ENCODE measurements around the gene TCF4. TPM values are rescaled to one million over a fixed set of nuclear protein-coding genes. Genes with fewer than 3 reads are reported as not detected.

TCF4 gene
- total and polyA plus RNA-seq, 7 donors, result 3.5 to 149 (median 106) TPM

DNA sequence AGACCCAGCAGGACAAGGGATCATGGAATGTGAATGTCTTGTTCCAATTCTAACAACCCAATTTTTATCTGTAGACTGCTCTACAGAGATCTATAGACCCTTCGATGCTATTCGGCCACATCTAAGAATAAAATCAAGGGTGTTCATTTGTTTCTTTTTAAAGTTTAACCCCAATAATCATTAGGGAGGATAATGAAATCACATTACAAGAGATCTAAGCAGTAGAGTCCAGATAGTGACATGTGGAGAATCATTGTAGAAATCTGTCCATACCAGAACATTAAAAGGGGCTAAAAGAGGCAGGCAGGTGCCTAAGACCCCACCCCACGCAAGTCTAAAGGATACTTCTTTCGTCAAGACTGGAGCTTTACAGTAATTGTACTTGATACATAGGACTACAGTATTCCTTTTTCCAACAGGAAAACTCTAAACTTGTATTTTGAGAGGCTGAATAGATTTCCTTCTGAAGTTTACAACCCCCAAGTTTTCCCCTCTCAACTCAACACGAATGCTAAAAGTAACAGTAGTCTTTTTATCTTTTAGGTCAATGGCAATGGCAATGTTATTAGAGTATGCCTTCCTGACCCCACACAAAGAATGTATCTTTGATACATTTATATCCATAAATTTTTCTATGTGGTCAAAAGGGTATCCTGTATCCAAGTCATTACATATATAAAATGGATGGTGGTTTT is 183.7 kb downstream of the TCF4 start:
- WGBS, 2 donors, result 82 to 96% methylated on average over 5 of the region's 5 CpGs
- no peaks in the 10 kb centered on the region for H3K36me3 ChIP-seq
- peaks cover 0 to 53% (median 23%) of the 10 kb centered on the region in 4 donors for H3K4me1 ChIP-seq
- no peak for TF ChIP-seq POLR2AphosphoS5 (IDR thresholded peaks at IDR 0.05)
- TF ChIP-seq POLR2A (IDR thresholded peaks at IDR 0.05), result no peak
- no peak for TF ChIP-seq CTCF (IDR thresholded peaks at IDR 0.05)
- no peak for TF ChIP-seq EP300 (IDR thresholded peaks at IDR 0.05)
- no peaks in the 10 kb centered on the region for H3K27me3 ChIP-seq
- intact Hi-C loops (cut with DNase I), result loop anchor here (5.0 to 10.0 kb wide), 4 partner anchors 82 to 1231 kb away; partner anchors contain the start of genes TCF4 and TXNL1
- no peaks in the 10 kb centered on the region for H3K9me3 ChIP-seq
- DNase-seq, result no peak
- H3K27ac ChIP-seq, result peak overlapping the region; percentile 73 to 83 (median 78)
- peak overlapping the region in 1 of 4 donors; percentile 42 for H3K4me3 ChIP-seq

DNA sequence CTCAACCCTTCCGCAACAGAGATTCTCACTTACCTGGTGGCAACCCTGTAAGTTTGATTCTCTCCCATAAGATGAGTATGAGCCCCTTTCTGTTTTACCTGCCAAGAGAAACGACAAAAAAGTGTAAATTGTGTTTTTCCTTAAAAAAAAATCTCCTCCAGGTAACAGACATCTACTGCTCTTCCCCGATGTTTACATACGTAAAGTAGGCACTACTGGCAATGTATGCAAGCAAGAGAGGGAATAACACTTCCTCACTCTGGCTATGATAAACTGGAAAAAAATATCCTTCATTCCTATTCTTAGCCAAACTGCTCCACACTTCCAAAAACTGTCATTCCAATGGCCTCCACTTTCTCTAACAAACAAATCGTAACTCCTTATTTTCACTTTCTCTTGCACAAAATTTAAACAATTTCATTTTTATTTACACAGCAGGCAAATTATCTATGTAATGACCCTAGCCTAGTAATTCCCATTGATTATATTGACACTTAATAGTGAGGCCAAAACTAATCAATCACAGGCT is 184.5 kb downstream of the TCF4 start:
- H3K36me3 ChIP-seq, result no peaks in the 10 kb centered on the region
- no peak for DNase-seq
- intact Hi-C loops (cut with DNase I), result loop anchor here (5.0 to 10.0 kb wide), 4 partner anchors 81 to 1231 kb away; partner anchors contain the start of genes TCF4 and TXNL1
- 62 to 68% methylated on average over 5 of the region's 5 CpGs for WGBS, 2 donors
- TF ChIP-seq EP300 (IDR thresholded peaks at IDR 0.05), result no peak
- TF ChIP-seq CTCF (IDR thresholded peaks at IDR 0.05), result no peak
- no peak for TF ChIP-seq POLR2AphosphoS5 (IDR thresholded peaks at IDR 0.05)
- TF ChIP-seq POLR2A (IDR thresholded peaks at IDR 0.05), result no peak
- peak overlapping the region; percentile 10 to 42 (median 40) for H3K4me3 ChIP-seq
- H3K4me1 ChIP-seq, result peaks cover 0 to 58% (median 29%) of the 10 kb centered on the region in 4 donors
- H3K27ac ChIP-seq, result peak overlapping the region; percentile 73 to 83 (median 78)
- no peaks in the 10 kb centered on the region for H3K9me3 ChIP-seq
- H3K27me3 ChIP-seq, result no peaks in the 10 kb centered on the region

- no peak for DNase-seq
- H3K4me3 ChIP-seq, result peak overlapping the region; percentile 10 to 42 (median 40)
- H3K36me3 ChIP-seq, result no peaks in the 10 kb centered on the region
- peaks cover 0 to 54% (median 33%) of the 10 kb centered on the region in 4 donors for H3K4me1 ChIP-seq
- H3K27ac ChIP-seq, result peak overlapping the region; percentile 73 to 83 (median 78)
- H3K9me3 ChIP-seq, result no peaks in the 10 kb centered on the region
- intact Hi-C loops (cut with DNase I), result loop anchor here (5.0 to 10.0 kb wide), 4 partner anchors 81 to 1232 kb away; partner anchors contain the start of genes TCF4 and TXNL1
- no peaks in the 10 kb centered on the region for H3K27me3 ChIP-seq
- WGBS, 2 donors, result 60 to 64% methylated on average over 10 of the region's 10 CpGs
- TF ChIP-seq CTCF (IDR thresholded peaks at IDR 0.05) (no peak), EP300 (IDR thresholded peaks at IDR 0.05) (no peak), POLR2A (IDR thresholded peaks at IDR 0.05) (no peak), POLR2AphosphoS5 (IDR thresholded peaks at IDR 0.05) (no peak)
These were observed 185.1 kb downstream of the TCF4 start for GRCh38 chr18:55402731-55403405.

GRCh38 chr18:55401638-55402191 is 186.3 kb downstream of the TCF4 start:
- H3K4me1 ChIP-seq, result peaks cover 0 to 62% (median 37%) of the 10 kb centered on the region in 4 donors
- intact Hi-C loops (cut with DNase I), result loop anchor here (5.0 to 10.0 kb wide), 4 partner anchors 79 to 1233 kb away; partner anchors contain the start of genes TCF4 and TXNL1
- peak overlapping the region; percentile 73 to 83 (median 78) for H3K27ac ChIP-seq

More at GRCh38 chr18:55401638-55402191, 186.3 kb downstream of the TCF4 start:
- peak; percentile 72 for DNase-seq
- no peaks in the 10 kb centered on the region for H3K36me3 ChIP-seq
- 30 to 52% methylated on average over 12 of the region's 12 CpGs for WGBS, 2 donors
- no peaks in the 10 kb centered on the region for H3K27me3 ChIP-seq
- TF ChIP-seq POLR2AphosphoS5 (IDR thresholded peaks at IDR 0.05) (peak; percentile 4 to 44 (median 35)), EP300 (IDR thresholded peaks at IDR 0.05) (no peak), POLR2A (IDR thresholded peaks at IDR 0.05) (no peak)
- H3K4me3 ChIP-seq, result peak overlapping the region; percentile 4 to 42 (median 40)
- H3K9me3 ChIP-seq, result no peaks in the 10 kb centered on the region

Data from sigmoid colon (tissue), 7 donors.